Vagina (tissue), 2 donors: ENCODE measurements around the gene CSTPP1.

Experiments
- CTCF ChIP-seq, 3 experiments: fragments of 450-650 bp in 2 of 3; fragments of 200-600 bp in 1 of 3; sonication (generic) in 1 of 3; IDR thresholded peaks; one replicate each; pipeline ENCODE4 v1.5.1; 2017 to 2019; ENCODE audit warnings: antibody characterized with exemption in 3 of 3, mild to moderate bottlenecking in 2 of 3, moderate library complexity in 2 of 3
- POLR2AphosphoS5 ChIP-seq, 2 donors: sonication (generic); formaldehyde crosslinking; IDR thresholded peaks; one replicate each; pipeline ENCODE4 v1.9.0; 2017; ENCODE audit warnings: antibody characterized with exemption in 2 of 2, mild to moderate bottlenecking in 2 of 2, low read depth in 1 of 2; ENCODE audit not compliant: insufficient read depth in 1 of 2

DNA sequence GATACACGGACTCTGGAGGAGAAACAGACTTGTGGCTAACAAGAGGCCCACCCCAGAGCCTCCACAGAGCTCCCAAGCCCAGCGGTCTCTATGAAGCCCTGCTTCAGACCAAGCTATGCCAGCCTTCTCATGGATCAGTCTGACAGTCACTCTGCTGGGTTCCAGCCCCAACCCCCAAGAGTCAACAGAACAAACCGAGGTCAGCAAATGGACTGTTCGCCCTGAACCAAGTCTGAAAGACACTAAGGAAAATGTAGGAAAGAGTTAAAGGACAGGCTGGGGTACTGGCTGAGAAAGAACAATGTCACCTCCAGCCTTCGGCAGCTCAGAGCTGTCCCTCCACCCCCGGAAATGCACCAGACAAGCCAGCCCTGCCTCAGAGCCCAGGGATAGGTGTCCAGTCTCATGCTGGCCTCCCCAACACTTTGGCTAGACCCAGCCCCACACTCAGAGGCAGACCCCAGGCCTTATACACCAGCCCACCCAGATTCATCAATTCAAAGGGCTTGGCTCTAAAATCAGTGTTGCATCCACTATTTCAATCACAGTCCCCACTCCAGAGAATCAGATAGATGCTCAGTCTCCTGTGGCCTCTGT lies 236.3 kb downstream of the CSTPP1 start:
- TF ChIP-seq CTCF (IDR thresholded peaks at IDR 0.05) (no peak), POLR2AphosphoS5 (IDR thresholded peaks at IDR 0.05; ENCODE audit: insufficient read depth in 1 of 2, low read depth in 1 of 2) (no peak)
